Panc1 (cell line): ENCODE data around the gene FAM174C. TPM values are rescaled to one million over a fixed set of nuclear protein-coding genes. Genes with fewer than 3 reads are reported as not detected.

ENCODE experiments used
- ATAC-seq: fragments of 200-7000 bp; cut with Tn5 transposase; 2 replicates; pipeline ENCODE4 v1.9.1; 2020; ENCODE audit warnings: mild to moderate bottlenecking, moderate library complexity
- BruUV-seq: library from RNA; stranded (reverse); fragments of 400-500 nt; replicated peaks from 2 replicates; lab custom pipeline; 2021; lab: Mats Ljungman, UMichigan
- CTCF ChIA-PET: fragments of 300-600 bp; sonication (Branson Sonifier 250); formaldehyde crosslinking; loops from one replicate; lab custom pipeline; 2022; ENCODE audit warnings: antibody characterized with exemption; lab: Charles Lee
- POLR2A ChIA-PET: fragments of 300-600 bp; sonication (Branson Sonifier 250); formaldehyde crosslinking; loops from one replicate; lab custom pipeline; 2022; ENCODE audit warnings: antibody characterized with exemption; lab: Charles Lee
- DNase-seq: peaks from one replicate; pipeline ENCODE4 v3.0.0-alpha.2; 2010; ENCODE audit warnings: low read depth, low spot score
- H3K27ac ChIP-seq: 2 replicates; pipeline ENCODE4 v1.5.1; 2011; ENCODE audit warnings: mild to moderate bottlenecking, low read length, inconsistent platforms
- H3K27me3 ChIP-seq: fragments of 200-500 bp; sonication (Bioruptor generic); 2 replicates; pipeline ENCODE4 v1.6.0; 2014; ENCODE audit warnings: low read length, inconsistent platforms; ENCODE audit not compliant: control insufficient read depth, insufficient read depth
- H3K36me3 ChIP-seq: fragments of 200-500 bp; sonication (Bioruptor generic); 2 replicates; pipeline ENCODE4 v1.5.1; 2014; ENCODE audit warnings: inconsistent platforms, mild to moderate bottlenecking, low read length, moderate library complexity; ENCODE audit not compliant: control insufficient read depth, insufficient read depth
- H3K4me1 ChIP-seq: 2 replicates; pipeline ENCODE4 v1.5.1; 2011; ENCODE audit warnings: inconsistent platforms, mild to moderate bottlenecking, low read length, moderate library complexity; ENCODE audit not compliant: control insufficient read depth, insufficient read depth
- H3K4me3 ChIP-seq, 2 experiments: 2 replicates each; pipeline ENCODE4 v1.5.1; 2011 to 2012; ENCODE audit warnings: low read depth in 2 of 2, low read length in 2 of 2, mild to moderate bottlenecking in 2 of 2, inconsistent platforms in 1 of 2, moderate library complexity in 1 of 2
- H3K9me3 ChIP-seq: fragments of 200-500 bp; sonication (Bioruptor generic); 2 replicates; pipeline ENCODE4 v1.5.1; 2014; ENCODE audit warnings: low read depth, mild to moderate bottlenecking, inconsistent platforms, low read length, moderate library complexity; ENCODE audit not compliant: control insufficient read depth, insufficient read depth
- CTCF ChIP-seq: fragments of 450-650 bp; IDR thresholded peaks from 2 replicates; pipeline ENCODE4 v1.5.1; 2017; ENCODE audit warnings: mild to moderate bottlenecking
- POLR2AphosphoS5 ChIP-seq: IDR thresholded peaks from 2 replicates; pipeline ENCODE4 v1.6.1; 2012; ENCODE audit warnings: mild to moderate bottlenecking, low read depth, low read length, moderate library complexity
- SIN3A ChIP-seq: IDR thresholded peaks from 2 replicates; pipeline ENCODE4 v1.6.1; 2012; ENCODE audit warnings: low read depth, mild to moderate bottlenecking, low read length, moderate library complexity, borderline replicate concordance; ENCODE audit not compliant: insufficient read depth
- TCF7L2 ChIP-seq: IDR thresholded peaks from 2 replicates; pipeline ENCODE4 v1.6.1; 2011; ENCODE audit warnings: mild to moderate bottlenecking, low read depth, low read length, inconsistent platforms
- in situ Hi-C: cut with HindIII; loops from 2 replicates; pipeline ENCODE4 v1.10.0; 2016; ENCODE audit warnings: low sequenced_read_pairs, low pct_unique_long_range_greater_than_20kb
- intact Hi-C: fragments of 100-400 bp; cut with micrococcal nuclease; formaldehyde crosslinking; loops from one replicate; pipeline ENCODE4 v1.10.0; 2022; ENCODE audit not compliant: unreplicated experiment
- total RNA-seq: library from RNA; stranded (reverse); gene quantifications from one replicate; pipeline ENCODE4 v1.2.1, GENCODE V29; 2021; ENCODE audit not compliant: unreplicated experiment
- TF ChIP-seq, protein P1 (sequence below), 2 experiments: IDR thresholded peaks; 2 replicates each; pipeline ENCODE4 v1.6.1; 2011 to 2012; ENCODE audit warnings: low read depth in 2 of 2, control low read depth in 1 of 2, low read length in 1 of 2, mild to moderate bottlenecking in 1 of 2, moderate library complexity in 1 of 2; ENCODE audit not compliant: insufficient read depth in 1 of 2

FAM174C gene
- total RNA-seq, 1 experiment from 2014 or later, result 133 TPM

DNA sequence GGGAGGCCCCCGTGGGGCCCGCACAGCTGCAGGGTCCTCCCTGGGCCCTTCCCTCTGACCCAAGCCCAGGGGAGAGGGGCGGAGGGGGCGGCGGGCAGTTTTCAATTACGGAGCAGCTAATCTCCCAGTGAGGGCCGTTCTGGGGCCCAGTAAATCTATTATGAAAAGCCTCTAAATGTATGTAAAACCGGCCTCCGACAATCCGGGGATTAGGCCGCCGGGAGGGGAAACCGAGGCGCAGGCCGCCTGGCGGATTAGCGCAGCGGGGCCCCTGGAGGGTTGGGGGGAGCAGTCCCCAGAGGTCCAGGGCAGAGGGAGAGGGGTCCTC lies 35.5 kb downstream of the FAM174C start:
- ChIA-PET POLR2A (interaction anchor here (0.6 kb wide), 1 partner anchor 1566 kb away, joined by 3 read pairs; no protein-coding TSS in a partner anchor), CTCF (no interaction called here)
- Histone ChIP-seq H3K36me3 (no peaks in the 10 kb centered on the region), H3K9me3 (no peaks in the 10 kb centered on the region), H3K27ac (no peak overlapping the region), H3K4me1 (peaks cover 30% of the 10 kb centered on the region), H3K4me3 (no peak overlapping the region), H3K27me3 (no peaks in the 10 kb centered on the region)
- TF ChIP-seq CTCF (no peak), TCF7L2 (no peak), SIN3A (no peak), POLR2AphosphoS5 (no peak)
- TF ChIP-seq, protein P1, sequence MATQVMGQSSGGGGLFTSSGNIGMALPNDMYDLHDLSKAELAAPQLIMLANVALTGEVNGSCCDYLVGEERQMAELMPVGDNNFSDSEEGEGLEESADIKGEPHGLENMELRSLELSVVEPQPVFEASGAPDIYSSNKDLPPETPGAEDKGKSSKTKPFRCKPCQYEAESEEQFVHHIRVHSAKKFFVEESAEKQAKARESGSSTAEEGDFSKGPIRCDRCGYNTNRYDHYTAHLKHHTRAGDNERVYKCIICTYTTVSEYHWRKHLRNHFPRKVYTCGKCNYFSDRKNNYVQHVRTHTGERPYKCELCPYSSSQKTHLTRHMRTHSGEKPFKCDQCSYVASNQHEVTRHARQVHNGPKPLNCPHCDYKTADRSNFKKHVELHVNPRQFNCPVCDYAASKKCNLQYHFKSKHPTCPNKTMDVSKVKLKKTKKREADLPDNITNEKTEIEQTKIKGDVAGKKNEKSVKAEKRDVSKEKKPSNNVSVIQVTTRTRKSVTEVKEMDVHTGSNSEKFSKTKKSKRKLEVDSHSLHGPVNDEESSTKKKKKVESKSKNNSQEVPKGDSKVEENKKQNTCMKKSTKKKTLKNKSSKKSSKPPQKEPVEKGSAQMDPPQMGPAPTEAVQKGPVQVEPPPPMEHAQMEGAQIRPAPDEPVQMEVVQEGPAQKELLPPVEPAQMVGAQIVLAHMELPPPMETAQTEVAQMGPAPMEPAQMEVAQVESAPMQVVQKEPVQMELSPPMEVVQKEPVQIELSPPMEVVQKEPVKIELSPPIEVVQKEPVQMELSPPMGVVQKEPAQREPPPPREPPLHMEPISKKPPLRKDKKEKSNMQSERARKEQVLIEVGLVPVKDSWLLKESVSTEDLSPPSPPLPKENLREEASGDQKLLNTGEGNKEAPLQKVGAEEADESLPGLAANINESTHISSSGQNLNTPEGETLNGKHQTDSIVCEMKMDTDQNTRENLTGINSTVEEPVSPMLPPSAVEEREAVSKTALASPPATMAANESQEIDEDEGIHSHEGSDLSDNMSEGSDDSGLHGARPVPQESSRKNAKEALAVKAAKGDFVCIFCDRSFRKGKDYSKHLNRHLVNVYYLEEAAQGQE (IDR thresholded peaks at IDR 0.05; ENCODE audit: insufficient read depth in 1 of 2, low read depth in 2 of 2, low read length in 1 of 2), result no peak
- DNase-seq (no peak), ATAC-seq (no peak)
- in situ Hi-C loops (no loop called here), intact Hi-C loops (no loop called here)
- BruUV-seq, result no TSS peak

DNA sequence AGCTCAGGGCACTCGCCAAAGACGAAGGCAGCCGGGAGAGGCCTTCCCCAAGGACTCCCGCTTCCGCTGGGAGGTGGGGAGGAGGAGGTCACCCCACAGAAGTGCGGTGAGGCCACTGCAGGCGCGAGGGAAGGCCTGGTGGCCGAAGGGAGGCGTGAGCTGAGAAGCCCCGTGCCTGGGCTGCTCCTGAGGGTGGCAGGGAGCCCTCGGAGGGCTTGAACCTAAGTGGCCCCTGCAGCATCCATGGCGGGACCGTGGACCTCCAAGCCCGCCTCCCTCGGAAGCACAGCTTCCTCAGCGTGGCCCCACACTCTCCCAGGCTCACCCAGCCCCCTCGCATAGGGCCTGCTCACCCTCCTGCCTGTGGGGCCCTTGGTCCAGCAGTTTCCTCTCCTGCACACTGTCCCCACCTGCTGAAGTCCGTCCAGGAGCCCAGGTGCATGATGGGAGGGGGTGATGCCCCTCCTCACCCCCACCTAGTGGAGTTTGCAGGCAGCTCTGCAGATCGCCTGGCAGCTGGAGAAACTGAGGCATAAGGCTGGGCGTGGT lies 36.3 kb downstream of the FAM174C start:
- TF ChIP-seq POLR2AphosphoS5 (no peak), TCF7L2 (0 out of 2 replicates have a peak, but pooled peaks have one; percentile 7), CTCF (no peak), SIN3A (no peak)
- TF ChIP-seq, protein P1 (IDR thresholded peaks at IDR 0.05; ENCODE audit: insufficient read depth in 1 of 2, low read depth in 2 of 2, low read length in 1 of 2), result no peak
- in situ Hi-C loops, result no loop called here
- Histone ChIP-seq H3K27me3 (no peaks in the 10 kb centered on the region), H3K4me1 (peaks cover 30% of the 10 kb centered on the region), H3K9me3 (no peaks in the 10 kb centered on the region), H3K27ac (peak overlapping the region; percentile 48; the same call in 1 of the 2 replicates), H3K36me3 (no peaks in the 10 kb centered on the region), H3K4me3 (no peak overlapping the region)
- DNase-seq (no peak), ATAC-seq (peak; percentile 58)
- ChIA-PET POLR2A (interaction anchor here (0.6 kb wide), 1 partner anchor 1565 kb away, joined by 3 read pairs; no protein-coding TSS in a partner anchor), CTCF (no interaction called here)
- intact Hi-C loops, result no loop called here
- no TSS peak for BruUV-seq
